GM12878 (cell line): ENCODE results near the gene BCL2. TPM values are rescaled to one million over a fixed set of nuclear protein-coding genes. Genes with fewer than 3 reads are reported as not detected.

Source experiments
- ATAC-seq: fragments of 200-7000 bp; cut with Tn5 transposase; 3 replicates; pipeline ENCODE4 v1.9.1; 2020; ENCODE audit warnings: mild to moderate bottlenecking, moderate library complexity
- BruUV-seq: library from RNA; stranded (reverse); fragments of 400-500 nt; replicated peaks from 2 replicates; lab custom pipeline; 2021; lab: Mats Ljungman, UMichigan
- CTCF ChIA-PET: fragments of 300-600 bp; sonication (Branson Sonifier 250); formaldehyde crosslinking; extraction: SDS; loops from one replicate; lab custom pipeline; 2021; ENCODE audit warnings: inconsistent platforms; lab: Yijun Ruan, JAX
- POLR2A ChIA-PET: fragments of 350-600 bp; formaldehyde crosslinking; extraction: SDS; loops from one replicate; lab custom pipeline; 2021; ENCODE audit warnings: inconsistent platforms; lab: Charles Lee
- RAD21 ChIA-PET: fragments of 300-600 bp; sonication (Branson Sonifier 250); formaldehyde crosslinking; loops from one replicate; lab custom pipeline; 2023; ENCODE audit warnings: antibody characterized with exemption; ENCODE audit not compliant: unreplicated experiment; lab: Charles Lee
- SMC1A ChIA-PET: fragments of 300-600 bp; sonication (Branson Sonifier 250); formaldehyde crosslinking; loops from one replicate; lab custom pipeline; 2023; ENCODE audit not compliant: unreplicated experiment, uncharacterized antibody; lab: Charles Lee
- DNase-seq: peaks from one replicate; pipeline ENCODE4 v3.0.0-alpha.2; 2011; ENCODE audit warnings: low read depth, low spot score
- FAIRE-seq: peaks from 3 replicates; lab custom pipeline; 2011; peaks lifted over from hg19 to GRCh38; lab: Jason Lieb, UNC
- H2AFZ ChIP-seq: 2 replicates; pipeline ENCODE4 v1.6.0; 2011; ENCODE audit warnings: low read depth, low read length, control low read depth; ENCODE audit not compliant: control insufficient read depth
- H3K27ac ChIP-seq: 2 replicates; pipeline ENCODE4 v1.5.1; 2011; ENCODE audit warnings: control low read depth; ENCODE audit not compliant: control insufficient read depth, insufficient read depth
- H3K27me3 ChIP-seq, 2 experiments: replicated peaks in 1 of 2; 2 replicates each; pipeline versions ENCODE4 v1.6.0 to v1.6.1; 2011; ENCODE audit warnings: low read length in 1 of 2; ENCODE audit not compliant: control insufficient read depth in 2 of 2, insufficient read depth in 2 of 2
- H3K36me3 ChIP-seq, 2 experiments: 2 replicates each; pipeline ENCODE4 v1.5.1; 2011; ENCODE audit warnings: low read length in 1 of 2; ENCODE audit not compliant: control insufficient read depth in 2 of 2, insufficient read depth in 2 of 2
- H3K4me1 ChIP-seq: 2 replicates; pipeline ENCODE4 v1.6.1; 2011; ENCODE audit warnings: mild to moderate bottlenecking, low read length, moderate library complexity, mixed read lengths; ENCODE audit not compliant: control insufficient read depth, insufficient read depth
- H3K4me2 ChIP-seq: 2 replicates; pipeline ENCODE4 v1.6.0; 2011; ENCODE audit warnings: control low read depth; ENCODE audit not compliant: control insufficient read depth, insufficient read depth
- H3K4me3 ChIP-seq: fragments of 200-600 bp; sonication (generic); 2 replicates; pipeline ENCODE4 v1.5.1; 2016
- H3K79me2 ChIP-seq: 2 replicates; pipeline ENCODE4 v1.6.0; 2011; ENCODE audit warnings: low read length; ENCODE audit not compliant: control insufficient read depth, insufficient read depth
- H3K9ac ChIP-seq: 2 replicates; pipeline ENCODE4 v1.8.0; 2011; ENCODE audit warnings: low read length, control low read depth, mixed read lengths; ENCODE audit not compliant: control insufficient read depth, insufficient read depth
- H3K9me3 ChIP-seq: replicated peaks from 3 replicates; pipeline ENCODE4 v1.5.1; 2011; ENCODE audit warnings: mild to moderate bottlenecking, low read length; ENCODE audit not compliant: control insufficient read depth, insufficient read depth
- H4K20me1 ChIP-seq: 2 replicates; pipeline ENCODE4 v1.6.0; 2011; ENCODE audit not compliant: control insufficient read depth, insufficient read depth
- HDGF ChIP-seq: fragments of 450-650 bp; IDR thresholded peaks from 2 replicates; pipeline ENCODE4 v1.6.1; 2016; ENCODE audit warnings: antibody characterized with exemption
- JUNB ChIP-seq: IDR thresholded peaks from 2 replicates; pipeline ENCODE4 v1.6.1; 2016; ENCODE audit warnings: antibody characterized with exemption, mild to moderate bottlenecking
- POLR2AphosphoS2 ChIP-seq: IDR thresholded peaks from 2 replicates; pipeline ENCODE4 v1.6.1; 2011; ENCODE audit warnings: low read depth, mild to moderate bottlenecking, low read length, improper control_type of control experiment, moderate library complexity
- RUNX3 ChIP-seq: IDR thresholded peaks from 2 replicates; pipeline ENCODE4 v1.6.1; 2012; ENCODE audit warnings: low read length, inconsistent platforms
- ZNF592 ChIP-seq: fragments of 450-650 bp; IDR thresholded peaks from 2 replicates; pipeline ENCODE4 v1.6.1; 2017; ENCODE audit warnings: mild to moderate bottlenecking, moderate library complexity
- WGBS: methylation state at CpG from one replicate; pipeline ENCODE4 v1.1.6; 2016; ENCODE audit warnings: low lambda C conversion rate; ENCODE audit not compliant: insufficient replicate concordance, insufficient coverage; ENCODE audit errors: missing lambda C conversion rate; 5-methylcytosine and 5-hydroxymethylcytosine counted together
- in situ Hi-C: fragments of 300-500 bp; cut with MboI; formaldehyde crosslinking; loops from 9 replicates; pipeline ENCODE4 v1.14.3; 2018; ENCODE audit warnings: mixed read lengths
- intact Hi-C: fragments of 100-400 bp; cut with micrococcal nuclease; formaldehyde crosslinking; loops from one replicate; pipeline ENCODE4 v1.14.2; 2022; ENCODE audit not compliant: unreplicated experiment
- polyA plus RNA-seq, 11 experiments: library from polyadenylated mRNA; depleted of rRNA in 4 of 11; unstranded in 6 of 11; stranded (reverse) in 5 of 11; fragments of >200 nt; fragmentation: Nextera tagmentation in 4 of 11; fragmentation: Illumina TruSeq in 1 of 11; extraction: Ambion mirVana in 4 of 11; extraction: Trizol in 1 of 11; gene quantifications; 1 replicate in 1 of 11; 2 replicates in 10 of 11; pipeline versions ENCODE4 v1.2.1 to v1.2.3, GENCODE V29; 2011 to 2016; ENCODE audit warnings: inconsistent platforms in 2 of 11, missing spikeins in 2 of 11, low read depth in 1 of 11
- total RNA-seq, 4 experiments: library from RNA; depleted of rRNA in 3 of 4; stranded (reverse); fragments of >200 nt in 3 of 4; fragmentation: Illumina TruSeq in 1 of 4; extraction: Trizol in 1 of 4; gene quantifications; 2 replicates each; pipeline versions ENCODE4 v1.2.1 to v1.2.3, GENCODE V29; 2013 to 2021
- TF ChIP-seq, protein P1 (sequence below): fragments of 450-650 bp; IDR thresholded peaks from 2 replicates; pipeline ENCODE4 v1.6.1; 2018; ENCODE audit warnings: mild to moderate bottlenecking, low read depth, moderate library complexity; ENCODE audit not compliant: partially characterized antibody
- TF ChIP-seq, protein P2 (sequence below): fragments of 450-650 bp; IDR thresholded peaks from 2 replicates; pipeline ENCODE4 v1.6.1; 2018; ENCODE audit warnings: borderline replicate concordance, mild to moderate bottlenecking; ENCODE audit not compliant: partially characterized antibody
- TF ChIP-seq, protein P3 (sequence below): fragments of 450-650 bp; IDR thresholded peaks from 2 replicates; pipeline ENCODE4 v1.6.1; 2016; ENCODE audit warnings: mild to moderate bottlenecking, moderate library complexity, borderline replicate concordance

Gene BCL2
- total and polyA plus RNA-seq, 10 of the 15 experiments (the other 5 are each of a cell fraction or from before 2014, with no cell fraction given): 4.1 to 47.8 (median 19.3) TPM

DNA sequence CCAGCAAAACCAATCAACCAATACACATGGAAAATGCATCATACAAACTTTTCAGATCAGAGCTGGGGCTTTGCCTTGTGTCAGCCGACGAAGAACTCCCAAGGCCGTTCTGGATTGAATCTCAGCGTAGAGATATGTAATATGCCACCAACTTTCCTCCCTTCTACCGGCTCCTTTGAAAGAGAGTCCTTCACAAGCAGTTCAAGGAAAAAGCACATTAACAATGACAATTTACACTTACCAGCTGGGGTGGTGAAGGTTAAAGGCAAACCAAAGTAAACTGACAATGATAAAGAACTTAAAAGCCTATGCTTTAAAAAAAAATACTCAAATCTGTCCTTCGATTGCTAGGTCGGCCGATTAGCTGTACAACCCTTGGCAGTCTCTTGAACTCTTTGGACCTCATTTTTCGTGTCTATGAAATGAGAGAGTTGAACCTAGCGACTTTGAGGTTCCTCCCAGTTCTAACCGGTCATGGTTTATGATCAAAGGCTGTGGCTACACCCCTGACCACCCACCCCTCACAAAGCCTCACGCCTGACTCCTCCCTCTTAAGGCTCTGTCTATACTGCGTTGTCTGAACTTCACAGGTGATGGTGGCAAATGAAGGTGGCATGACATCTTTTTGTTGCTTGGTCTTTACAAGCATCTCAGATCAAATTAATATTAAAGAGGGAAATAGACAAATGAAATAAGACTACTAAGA, 46.2 kb downstream of the BCL2 start:
- ChIA-PET RAD21 (interaction anchor here (0.8 to 1.4 kb wide), 2 partner anchors 20 to 77 kb away, joined by 3 read pairs; no protein-coding TSS in a partner anchor), SMC1A (interaction anchor here (0.6 to 2.2 kb wide), 13 partner anchors 9 to 118 kb away, joined by 3 to 11 read pairs (median 3); no protein-coding TSS in a partner anchor), CTCF (interaction anchor here (1.1 to 2.1 kb wide), 3 partner anchors 8 to 141 kb away, joined by 3 to 5 read pairs (median 4); no protein-coding TSS in a partner anchor), POLR2A (interaction anchor here (0.6 to 1.9 kb wide), 7 partner anchors 8 to 131 kb away, joined by 3 to 9 read pairs (median 3); no protein-coding TSS in a partner anchor)
- peak; percentile 78 for ATAC-seq
- peaks cover 10% of the 10 kb centered on the region for H3K4me1 ChIP-seq
- FAIRE-seq: no peak
- H3K9ac ChIP-seq: no peak overlapping the region
- in situ Hi-C loops (no loop called here), intact Hi-C loops (no loop called here)
- no peak overlapping the region for H2AFZ ChIP-seq
- no peak overlapping the region for H3K4me3 ChIP-seq
- no peak overlapping the region for H3K4me2 ChIP-seq
- WGBS: 74% methylated on average over 13 of the region's 13 CpGs
- H3K36me3 ChIP-seq: peaks cover 2 to 10% of the 10 kb centered on the region in 2 experiments
- no peaks in the 10 kb centered on the region for H3K27me3 ChIP-seq
- DNase-seq: no peak
- H3K79me2 ChIP-seq: peaks cover 74% of the 10 kb centered on the region
- no peaks in the 10 kb centered on the region for H3K9me3 ChIP-seq
- no peaks in the 10 kb centered on the region for H4K20me1 ChIP-seq
- no TSS peak for BruUV-seq
- H3K27ac ChIP-seq: no peak overlapping the region
- TF ChIP-seq, protein P1, sequence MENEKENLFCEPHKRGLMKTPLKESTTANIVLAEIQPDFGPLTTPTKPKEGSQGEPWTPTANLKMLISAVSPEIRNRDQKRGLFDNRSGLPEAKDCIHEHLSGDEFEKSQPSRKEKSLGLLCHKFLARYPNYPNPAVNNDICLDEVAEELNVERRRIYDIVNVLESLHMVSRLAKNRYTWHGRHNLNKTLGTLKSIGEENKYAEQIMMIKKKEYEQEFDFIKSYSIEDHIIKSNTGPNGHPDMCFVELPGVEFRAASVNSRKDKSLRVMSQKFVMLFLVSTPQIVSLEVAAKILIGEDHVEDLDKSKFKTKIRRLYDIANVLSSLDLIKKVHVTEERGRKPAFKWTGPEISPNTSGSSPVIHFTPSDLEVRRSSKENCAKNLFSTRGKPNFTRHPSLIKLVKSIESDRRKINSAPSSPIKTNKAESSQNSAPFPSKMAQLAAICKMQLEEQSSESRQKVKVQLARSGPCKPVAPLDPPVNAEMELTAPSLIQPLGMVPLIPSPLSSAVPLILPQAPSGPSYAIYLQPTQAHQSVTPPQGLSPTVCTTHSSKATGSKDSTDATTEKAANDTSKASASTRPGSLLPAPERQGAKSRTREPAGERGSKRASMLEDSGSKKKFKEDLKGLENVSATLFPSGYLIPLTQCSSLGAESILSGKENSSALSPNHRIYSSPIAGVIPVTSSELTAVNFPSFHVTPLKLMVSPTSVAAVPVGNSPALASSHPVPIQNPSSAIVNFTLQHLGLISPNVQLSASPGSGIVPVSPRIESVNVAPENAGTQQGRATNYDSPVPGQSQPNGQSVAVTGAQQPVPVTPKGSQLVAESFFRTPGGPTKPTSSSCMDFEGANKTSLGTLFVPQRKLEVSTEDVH: no peak
- TF ChIP-seq JUNB (no peak), HDGF (no peak), POLR2AphosphoS2 (no peak), RUNX3 (peak; percentile 93), ZNF592 (no peak)
- TF ChIP-seq, protein P2, sequence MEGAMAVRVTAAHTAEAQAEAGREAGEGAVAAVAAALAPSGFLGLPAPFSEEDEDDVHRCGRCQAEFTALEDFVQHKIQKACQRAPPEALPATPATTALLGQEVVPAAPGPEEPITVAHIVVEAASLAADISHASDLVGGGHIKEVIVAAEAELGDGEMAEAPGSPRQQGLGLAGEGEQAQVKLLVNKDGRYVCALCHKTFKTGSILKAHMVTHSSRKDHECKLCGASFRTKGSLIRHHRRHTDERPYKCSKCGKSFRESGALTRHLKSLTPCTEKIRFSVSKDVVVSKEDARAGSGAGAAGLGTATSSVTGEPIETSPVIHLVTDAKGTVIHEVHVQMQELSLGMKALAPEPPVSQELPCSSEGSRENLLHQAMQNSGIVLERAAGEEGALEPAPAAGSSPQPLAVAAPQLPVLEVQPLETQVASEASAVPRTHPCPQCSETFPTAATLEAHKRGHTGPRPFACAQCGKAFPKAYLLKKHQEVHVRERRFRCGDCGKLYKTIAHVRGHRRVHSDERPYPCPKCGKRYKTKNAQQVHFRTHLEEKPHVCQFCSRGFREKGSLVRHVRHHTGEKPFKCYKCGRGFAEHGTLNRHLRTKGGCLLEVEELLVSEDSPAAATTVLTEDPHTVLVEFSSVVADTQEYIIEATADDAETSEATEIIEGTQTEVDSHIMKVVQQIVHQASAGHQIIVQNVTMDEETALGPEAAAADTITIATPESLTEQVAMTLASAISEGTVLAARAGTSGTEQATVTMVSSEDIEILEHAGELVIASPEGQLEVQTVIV: no peak
- TF ChIP-seq, protein P3, sequence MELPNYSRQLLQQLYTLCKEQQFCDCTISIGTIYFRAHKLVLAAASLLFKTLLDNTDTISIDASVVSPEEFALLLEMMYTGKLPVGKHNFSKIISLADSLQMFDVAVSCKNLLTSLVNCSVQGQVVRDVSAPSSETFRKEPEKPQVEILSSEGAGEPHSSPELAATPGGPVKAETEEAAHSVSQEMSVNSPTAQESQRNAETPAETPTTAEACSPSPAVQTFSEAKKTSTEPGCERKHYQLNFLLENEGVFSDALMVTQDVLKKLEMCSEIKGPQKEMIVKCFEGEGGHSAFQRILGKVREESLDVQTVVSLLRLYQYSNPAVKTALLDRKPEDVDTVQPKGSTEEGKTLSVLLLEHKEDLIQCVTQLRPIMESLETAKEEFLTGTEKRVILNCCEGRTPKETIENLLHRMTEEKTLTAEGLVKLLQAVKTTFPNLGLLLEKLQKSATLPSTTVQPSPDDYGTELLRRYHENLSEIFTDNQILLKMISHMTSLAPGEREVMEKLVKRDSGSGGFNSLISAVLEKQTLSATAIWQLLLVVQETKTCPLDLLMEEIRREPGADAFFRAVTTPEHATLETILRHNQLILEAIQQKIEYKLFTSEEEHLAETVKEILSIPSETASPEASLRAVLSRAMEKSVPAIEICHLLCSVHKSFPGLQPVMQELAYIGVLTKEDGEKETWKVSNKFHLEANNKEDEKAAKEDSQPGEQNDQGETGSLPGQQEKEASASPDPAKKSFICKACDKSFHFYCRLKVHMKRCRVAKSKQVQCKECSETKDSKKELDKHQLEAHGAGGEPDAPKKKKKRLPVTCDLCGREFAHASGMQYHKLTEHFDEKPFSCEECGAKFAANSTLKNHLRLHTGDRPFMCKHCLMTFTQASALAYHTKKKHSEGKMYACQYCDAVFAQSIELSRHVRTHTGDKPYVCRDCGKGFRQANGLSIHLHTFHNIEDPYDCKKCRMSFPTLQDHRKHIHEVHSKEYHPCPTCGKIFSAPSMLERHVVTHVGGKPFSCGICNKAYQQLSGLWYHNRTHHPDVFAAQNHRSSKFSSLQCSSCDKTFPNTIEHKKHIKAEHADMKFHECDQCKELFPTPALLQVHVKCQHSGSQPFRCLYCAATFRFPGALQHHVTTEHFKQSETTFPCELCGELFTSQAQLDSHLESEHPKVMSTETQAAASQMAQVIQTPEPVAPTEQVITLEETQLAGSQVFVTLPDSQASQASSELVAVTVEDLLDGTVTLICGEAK: no peak
